Measurements from ENCODE around the gene VMAC. TPM values are rescaled to one million over a fixed set of nuclear protein-coding genes. Genes with fewer than 3 reads are reported as not detected.

Gene VMAC
- total RNA-seq, 1 donor from 2014 or later, result 7.1 TPM

GRCh38 chr19:5932609-5933262 lies 28.1 kb downstream of the VMAC start:
- H3K4me1 Mint-ChIP-seq (ENCODE audit: unreplicated experiment), result peaks cover 26% of the 10 kb centered on the region
- H3K27ac Mint-ChIP-seq, result no peak overlapping the region
- H3K27me3 Mint-ChIP-seq, result no peaks in the 10 kb centered on the region
- no peak overlapping the region for H3K4me3 Mint-ChIP-seq
- no peaks in the 10 kb centered on the region for H3K9me3 Mint-ChIP-seq
- TF ChIP-seq CTCF (conservative IDR thresholded peaks at IDR 0.05), result no peak
- no peak for DNase-seq (ENCODE audit: extremely low spot score, unreplicated experiment)
- peaks cover 13% of the 10 kb centered on the region for H3K36me3 Mint-ChIP-seq

- DNase-seq (ENCODE audit: extremely low spot score, unreplicated experiment), result no peak
- Mint-ChIP-seq H3K36me3 (peaks cover 7% of the 10 kb centered on the region), H3K27me3 (no peaks in the 10 kb centered on the region), H3K9me3 (no peaks in the 10 kb centered on the region), H3K27ac (no peak overlapping the region), H3K4me1 (ENCODE audit: unreplicated experiment) (peaks cover 29% of the 10 kb centered on the region), H3K4me3 (no peak overlapping the region)
- no peak for TF ChIP-seq CTCF (conservative IDR thresholded peaks at IDR 0.05)
Observed at GRCh38 chr19:5933391-5934068, 28.9 kb downstream of the VMAC start.

- H3K4me3 Mint-ChIP-seq, result no peak overlapping the region
- TF ChIP-seq CTCF (conservative IDR thresholded peaks at IDR 0.05), result no peak
- no peaks in the 10 kb centered on the region for H3K9me3 Mint-ChIP-seq
- no peak overlapping the region for H3K27ac Mint-ChIP-seq
- H3K36me3 Mint-ChIP-seq, result peaks cover 3% of the 10 kb centered on the region
- no peak for DNase-seq (ENCODE audit: extremely low spot score, unreplicated experiment)
- peaks cover 29% of the 10 kb centered on the region for H3K4me1 Mint-ChIP-seq (ENCODE audit: unreplicated experiment)
- H3K27me3 Mint-ChIP-seq, result no peaks in the 10 kb centered on the region
Observed at GRCh38 chr19:5934069-5934401, 29.4 kb downstream of the VMAC start.

- TF ChIP-seq CTCF (conservative IDR thresholded peaks at IDR 0.05), result no peak
- Mint-ChIP-seq H3K36me3 (peaks cover 3% of the 10 kb centered on the region), H3K4me3 (peak overlapping the region; percentile 44), H3K27ac (peak overlapping the region; percentile 61), H3K27me3 (no peaks in the 10 kb centered on the region), H3K9me3 (no peaks in the 10 kb centered on the region), H3K4me1 (ENCODE audit: unreplicated experiment) (peaks cover 29% of the 10 kb centered on the region)
- no peak for DNase-seq (ENCODE audit: extremely low spot score, unreplicated experiment)
Observed at GRCh38 chr19:5934774-5935472, 30.3 kb downstream of the VMAC start.

GRCh38 chr19:5935473-5936291 lies 31.0 kb downstream of the VMAC start:
- TF ChIP-seq CTCF (conservative IDR thresholded peaks at IDR 0.05), result no peak
- Mint-ChIP-seq H3K27ac (peak overlapping the region; percentile 77), H3K27me3 (no peaks in the 10 kb centered on the region), H3K36me3 (peaks cover 3% of the 10 kb centered on the region), H3K4me3 (no peak overlapping the region), H3K4me1 (ENCODE audit: unreplicated experiment) (peaks cover 29% of the 10 kb centered on the region), H3K9me3 (no peaks in the 10 kb centered on the region)
- DNase-seq (ENCODE audit: extremely low spot score, unreplicated experiment), result no peak
